Panc1 (cell line): ENCODE data around the gene LRRC74A. TPM values are rescaled to one million over a fixed set of nuclear protein-coding genes. Genes with fewer than 3 reads are reported as not detected.

Experiments used
- ATAC-seq: fragments of 200-7000 bp; cut with Tn5 transposase; 2 replicates; pipeline ENCODE4 v1.9.1; 2020; ENCODE audit warnings: mild to moderate bottlenecking, moderate library complexity
- BruUV-seq: library from RNA; stranded (reverse); fragments of 400-500 nt; replicated peaks from 2 replicates; lab custom pipeline; 2021; lab: Mats Ljungman, UMichigan
- CTCF ChIA-PET: fragments of 300-600 bp; sonication (Branson Sonifier 250); formaldehyde crosslinking; loops from one replicate; lab custom pipeline; 2022; ENCODE audit warnings: antibody characterized with exemption; lab: Charles Lee
- POLR2A ChIA-PET: fragments of 300-600 bp; sonication (Branson Sonifier 250); formaldehyde crosslinking; loops from one replicate; lab custom pipeline; 2022; ENCODE audit warnings: antibody characterized with exemption; lab: Charles Lee
- DNase-seq: peaks from one replicate; pipeline ENCODE4 v3.0.0-alpha.2; 2010; ENCODE audit warnings: low read depth, low spot score
- H3K27ac ChIP-seq: 2 replicates; pipeline ENCODE4 v1.5.1; 2011; ENCODE audit warnings: mild to moderate bottlenecking, low read length, inconsistent platforms
- H3K27me3 ChIP-seq: fragments of 200-500 bp; sonication (Bioruptor generic); 2 replicates; pipeline ENCODE4 v1.6.0; 2014; ENCODE audit warnings: low read length, inconsistent platforms; ENCODE audit not compliant: control insufficient read depth, insufficient read depth
- H3K36me3 ChIP-seq: fragments of 200-500 bp; sonication (Bioruptor generic); 2 replicates; pipeline ENCODE4 v1.5.1; 2014; ENCODE audit warnings: inconsistent platforms, mild to moderate bottlenecking, low read length, moderate library complexity; ENCODE audit not compliant: control insufficient read depth, insufficient read depth
- H3K4me1 ChIP-seq: 2 replicates; pipeline ENCODE4 v1.5.1; 2011; ENCODE audit warnings: inconsistent platforms, mild to moderate bottlenecking, low read length, moderate library complexity; ENCODE audit not compliant: control insufficient read depth, insufficient read depth
- H3K4me3 ChIP-seq, 2 experiments: 2 replicates each; pipeline ENCODE4 v1.5.1; 2011 to 2012; ENCODE audit warnings: low read depth in 2 of 2, low read length in 2 of 2, mild to moderate bottlenecking in 2 of 2, inconsistent platforms in 1 of 2, moderate library complexity in 1 of 2
- H3K9me3 ChIP-seq: fragments of 200-500 bp; sonication (Bioruptor generic); 2 replicates; pipeline ENCODE4 v1.5.1; 2014; ENCODE audit warnings: low read depth, mild to moderate bottlenecking, inconsistent platforms, low read length, moderate library complexity; ENCODE audit not compliant: control insufficient read depth, insufficient read depth
- CTCF ChIP-seq: fragments of 450-650 bp; IDR thresholded peaks from 2 replicates; pipeline ENCODE4 v1.5.1; 2017; ENCODE audit warnings: mild to moderate bottlenecking
- POLR2AphosphoS5 ChIP-seq: IDR thresholded peaks from 2 replicates; pipeline ENCODE4 v1.6.1; 2012; ENCODE audit warnings: mild to moderate bottlenecking, low read depth, low read length, moderate library complexity
- REST ChIP-seq, 2 experiments: IDR thresholded peaks; 2 replicates each; pipeline ENCODE4 v1.6.1; 2011 to 2012; ENCODE audit warnings: low read depth in 2 of 2, control low read depth in 1 of 2, low read length in 1 of 2, mild to moderate bottlenecking in 1 of 2, moderate library complexity in 1 of 2; ENCODE audit not compliant: insufficient read depth in 1 of 2
- SIN3A ChIP-seq: IDR thresholded peaks from 2 replicates; pipeline ENCODE4 v1.6.1; 2012; ENCODE audit warnings: low read depth, mild to moderate bottlenecking, low read length, moderate library complexity, borderline replicate concordance; ENCODE audit not compliant: insufficient read depth
- TCF7L2 ChIP-seq: IDR thresholded peaks from 2 replicates; pipeline ENCODE4 v1.6.1; 2011; ENCODE audit warnings: mild to moderate bottlenecking, low read depth, low read length, inconsistent platforms
- in situ Hi-C: cut with HindIII; loops from 2 replicates; pipeline ENCODE4 v1.10.0; 2016; ENCODE audit warnings: low sequenced_read_pairs, low pct_unique_long_range_greater_than_20kb
- intact Hi-C: fragments of 100-400 bp; cut with micrococcal nuclease; formaldehyde crosslinking; loops from one replicate; pipeline ENCODE4 v1.10.0; 2022; ENCODE audit not compliant: unreplicated experiment
- total RNA-seq: library from RNA; stranded (reverse); gene quantifications from one replicate; pipeline ENCODE4 v1.2.1, GENCODE V29; 2021; ENCODE audit not compliant: unreplicated experiment

LRRC74A gene
- total RNA-seq, 1 experiment from 2014 or later: not detected

- ChIA-PET CTCF (no interaction called here), POLR2A (no interaction called here)
- no peaks in the 10 kb centered on the region for H3K27me3 ChIP-seq
- H3K36me3 ChIP-seq: no peaks in the 10 kb centered on the region
- H3K9me3 ChIP-seq: no peaks in the 10 kb centered on the region
- no peak for TF ChIP-seq TCF7L2
- no peak for TF ChIP-seq POLR2AphosphoS5
- no peak for TF ChIP-seq REST (IDR thresholded peaks at IDR 0.05; ENCODE audit: insufficient read depth in 1 of 2, low read depth in 2 of 2, low read length in 1 of 2)
- TF ChIP-seq SIN3A: no peak
- no peak for TF ChIP-seq CTCF
- BruUV-seq: no TSS peak
- ATAC-seq: no peak
- peaks cover 15% of the 10 kb centered on the region for H3K4me1 ChIP-seq
- intact Hi-C loops: no loop called here
- in situ Hi-C loops: no loop called here
- no peak for DNase-seq
- H3K4me3 ChIP-seq: no peak overlapping the region
- no peak overlapping the region for H3K27ac ChIP-seq
These were observed 76.4 kb downstream of the LRRC74A start for GRCh38 chr14:76902591-76902990.

GRCh38 chr14:76904100-76904739, 78.0 kb downstream of the LRRC74A start:
- Histone ChIP-seq H3K9me3 (no peaks in the 10 kb centered on the region), H3K27me3 (no peaks in the 10 kb centered on the region), H3K4me1 (peaks cover 15% of the 10 kb centered on the region), H3K4me3 (peak overlapping the region in 1 of 2 experiments; percentile 15; a peak in 2 of 4 replicates), H3K27ac (peak overlapping the region; percentile 66), H3K36me3 (no peaks in the 10 kb centered on the region)
- BruUV-seq: no TSS peak
- ATAC-seq: peak; percentile 57
- in situ Hi-C loops: no loop called here
- intact Hi-C loops: no loop called here
- POLR2A ChIA-PET: no interaction called here
- CTCF ChIA-PET: interaction anchor here (1.5 kb wide), 1 partner anchor 28 kb away, joined by 12 read pairs; no protein-coding TSS in a partner anchor
- TF ChIP-seq POLR2AphosphoS5 (no peak), TCF7L2 (no peak), CTCF (no peak), REST (IDR thresholded peaks at IDR 0.05; ENCODE audit: insufficient read depth in 1 of 2, low read depth in 2 of 2, low read length in 1 of 2) (no peak), SIN3A (no peak)
- DNase-seq: no peak
